Stimulated activated CD4-positive, alpha-beta T cell treated with anti-CD3 and anti-CD28 coated beads, TNF-alpha, amount 100 ng/mL, for 24 hours (primary cell): ENCODE data around the gene ACOT11.

Experiments used
- DNase-seq, 3 experiments: peaks; one replicate each; pipeline ENCODE4 v3.0.0-alpha.2; 2020; ENCODE audit warnings: low read depth in 3 of 3

ACOT11 gene

DNA sequence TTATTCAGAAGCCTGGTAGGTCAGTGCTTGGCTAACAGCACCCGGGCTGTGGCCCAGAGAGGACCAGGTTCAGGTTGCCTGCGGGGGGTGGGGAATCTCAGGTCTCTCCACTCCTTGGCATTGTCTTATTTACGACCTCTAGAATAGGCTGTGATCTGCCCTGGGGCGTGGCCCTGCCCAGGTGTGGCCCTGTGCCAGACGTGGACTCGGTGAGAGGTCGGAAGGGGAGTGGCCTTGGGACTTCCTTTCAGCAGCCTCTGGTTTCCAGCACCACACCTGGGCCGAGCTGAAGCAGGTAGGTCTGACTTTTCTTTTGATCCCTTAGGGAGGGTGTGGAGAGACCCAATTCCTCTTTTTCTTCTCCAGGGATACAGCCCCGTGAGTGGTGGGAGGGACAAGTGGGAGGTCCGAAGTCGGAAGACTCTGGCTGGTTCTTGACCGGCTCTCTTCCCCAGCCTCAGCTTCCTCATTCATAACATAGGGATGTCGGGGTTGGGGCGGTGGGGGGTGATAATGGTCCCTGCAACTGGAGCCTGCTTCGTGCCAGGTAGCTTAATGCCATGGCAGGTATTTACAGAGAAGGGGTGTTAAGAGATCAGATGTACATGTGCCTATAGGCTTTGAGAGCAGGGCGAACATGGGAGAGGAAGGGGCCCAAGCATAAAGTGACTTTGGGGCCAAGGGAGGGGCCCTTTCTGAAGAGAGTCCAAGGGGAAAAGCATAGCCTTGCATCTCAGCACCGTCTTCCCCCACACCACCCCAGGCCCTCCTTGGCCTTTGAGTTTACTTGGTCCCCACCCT, 16.5 kb downstream of the ACOT11 start:
- DNase-seq = no peak

DNA sequence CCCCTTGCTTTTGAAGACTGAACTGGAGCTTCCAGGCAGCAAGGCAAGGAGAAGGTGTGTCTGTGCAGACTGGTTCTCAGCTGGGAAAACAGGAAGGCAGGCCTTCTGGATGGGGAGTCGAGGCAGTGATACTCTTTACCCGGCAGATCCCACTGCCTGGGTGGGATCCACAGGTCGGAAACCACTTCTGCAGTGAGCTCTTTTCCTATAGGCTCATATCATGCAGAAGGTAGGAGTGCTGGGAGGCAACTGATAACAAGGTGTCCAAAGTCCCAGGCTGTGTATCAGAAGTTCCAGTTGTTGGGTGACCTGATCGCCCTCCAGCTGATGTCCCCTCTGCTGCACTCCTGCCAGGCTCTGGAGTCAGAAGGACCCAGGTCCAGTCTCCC, 17.1 kb downstream of the ACOT11 start:
- DNase-seq = no peak

DNA sequence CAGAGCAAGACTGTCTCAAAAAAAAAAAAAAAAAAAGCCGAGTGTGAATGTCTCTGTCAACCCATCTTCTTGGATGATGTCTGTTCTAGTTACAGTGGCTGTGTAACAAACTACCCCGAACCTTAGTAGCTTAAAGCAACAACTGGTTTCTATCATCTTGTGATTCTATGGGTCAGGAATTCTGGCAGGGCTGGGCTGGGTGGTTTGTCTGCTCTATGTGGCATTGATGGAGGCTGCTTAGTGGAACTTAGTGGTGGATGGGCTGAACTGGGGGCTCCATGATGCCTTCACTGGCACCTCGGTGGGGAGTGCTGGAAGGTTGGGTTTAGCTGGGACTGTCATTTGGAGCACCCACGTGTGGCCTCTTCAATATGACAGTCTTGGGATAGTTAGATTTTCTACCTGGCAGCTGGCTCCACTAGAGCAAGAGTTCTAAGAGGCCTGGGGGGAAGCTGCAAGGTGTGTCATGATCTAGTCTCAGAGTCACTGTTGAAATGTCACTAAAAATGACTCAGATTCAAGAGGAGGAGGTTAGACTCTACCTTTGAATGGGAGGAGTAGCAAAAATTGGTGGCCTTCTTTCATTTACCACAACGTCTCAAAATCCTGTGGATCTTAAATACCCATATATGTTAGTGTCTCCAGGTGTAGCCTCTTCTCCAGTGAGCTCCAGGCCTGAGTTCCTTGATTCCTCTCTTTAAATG, 18.6 kb downstream of the ACOT11 start:
- DNase-seq = no peak

DNA sequence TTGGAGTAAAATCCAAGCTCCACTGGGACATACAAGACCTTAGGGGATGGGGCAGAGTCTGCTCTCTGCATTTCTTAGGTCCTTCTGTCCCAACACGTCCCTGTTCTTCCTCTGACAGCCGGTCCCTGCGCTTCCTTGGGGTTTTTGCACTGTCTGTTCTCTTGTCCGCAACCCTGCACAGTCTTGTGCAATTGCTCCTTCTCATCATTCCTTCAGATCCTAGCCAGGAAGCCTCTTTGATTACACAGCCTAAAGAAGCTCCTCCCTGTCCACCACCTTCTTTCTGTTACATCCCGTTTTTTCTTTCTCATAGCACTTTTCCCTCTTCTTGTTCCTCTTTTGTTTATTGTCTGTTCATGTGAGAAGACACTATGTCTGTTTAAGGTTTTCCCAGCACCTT, 19.9 kb downstream of the ACOT11 start:
- no peak for DNase-seq

DNA sequence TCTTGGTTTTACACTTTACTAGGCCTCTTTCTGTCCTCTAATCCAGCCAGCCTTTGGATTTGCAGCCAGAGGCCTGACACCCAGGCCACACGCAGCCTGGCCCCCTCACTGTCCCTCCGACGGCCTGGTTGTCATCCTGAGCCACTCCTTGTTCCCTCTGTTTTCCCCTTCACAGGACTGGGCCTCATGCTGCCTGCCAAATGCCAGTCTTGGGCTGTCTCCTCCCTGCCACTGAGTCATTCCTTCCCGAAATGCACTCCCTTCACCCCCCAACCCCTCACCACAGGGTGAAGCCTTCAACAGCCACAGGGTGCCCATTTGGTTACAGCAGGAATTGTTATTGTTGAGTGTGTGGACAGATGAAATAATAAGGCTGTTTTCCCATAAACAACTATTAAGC, 21.3 kb downstream of the ACOT11 start:
- no peak for DNase-seq

DNA sequence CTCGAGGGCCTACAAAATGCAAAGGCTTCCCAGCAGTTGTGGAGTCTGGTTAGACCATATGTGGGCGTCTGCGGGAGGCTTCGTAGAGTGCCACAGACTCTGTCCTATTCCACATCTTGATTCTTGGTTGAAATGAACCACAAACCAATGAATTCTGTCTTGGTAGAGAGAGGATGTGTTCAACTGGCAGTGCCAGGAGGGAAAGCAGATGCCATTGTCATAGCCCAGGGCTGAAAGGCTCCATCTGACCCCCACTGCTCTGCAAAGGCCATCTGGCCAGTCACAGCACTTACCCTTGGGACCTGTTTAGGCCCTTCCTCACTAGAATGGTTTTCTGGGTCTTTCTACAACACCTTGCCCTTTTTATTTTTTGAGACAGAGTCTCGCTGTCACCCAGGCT, 22.1 kb downstream of the ACOT11 start:
- DNase-seq = no peak

DNA sequence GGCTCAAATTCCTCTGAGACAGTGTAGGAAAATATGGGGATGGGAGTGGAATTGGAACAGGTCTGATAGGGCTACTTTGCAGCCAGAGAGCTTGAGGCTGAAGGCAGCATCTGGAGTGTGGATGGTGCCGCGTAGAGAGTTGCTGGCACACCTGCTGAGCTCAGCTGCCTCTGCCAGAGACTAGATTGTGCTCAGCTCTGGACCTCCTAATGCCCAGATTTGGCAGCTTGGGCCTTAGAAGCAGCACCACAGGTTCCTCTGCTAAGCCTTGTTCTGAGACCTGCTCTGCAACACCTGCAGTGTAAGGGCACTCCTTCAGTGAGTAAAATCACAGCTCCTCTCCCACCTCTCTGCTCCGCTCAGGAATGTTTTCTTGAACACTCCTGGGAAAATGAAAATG, 23.3 kb downstream of the ACOT11 start:
- DNase-seq = no peak

DNA sequence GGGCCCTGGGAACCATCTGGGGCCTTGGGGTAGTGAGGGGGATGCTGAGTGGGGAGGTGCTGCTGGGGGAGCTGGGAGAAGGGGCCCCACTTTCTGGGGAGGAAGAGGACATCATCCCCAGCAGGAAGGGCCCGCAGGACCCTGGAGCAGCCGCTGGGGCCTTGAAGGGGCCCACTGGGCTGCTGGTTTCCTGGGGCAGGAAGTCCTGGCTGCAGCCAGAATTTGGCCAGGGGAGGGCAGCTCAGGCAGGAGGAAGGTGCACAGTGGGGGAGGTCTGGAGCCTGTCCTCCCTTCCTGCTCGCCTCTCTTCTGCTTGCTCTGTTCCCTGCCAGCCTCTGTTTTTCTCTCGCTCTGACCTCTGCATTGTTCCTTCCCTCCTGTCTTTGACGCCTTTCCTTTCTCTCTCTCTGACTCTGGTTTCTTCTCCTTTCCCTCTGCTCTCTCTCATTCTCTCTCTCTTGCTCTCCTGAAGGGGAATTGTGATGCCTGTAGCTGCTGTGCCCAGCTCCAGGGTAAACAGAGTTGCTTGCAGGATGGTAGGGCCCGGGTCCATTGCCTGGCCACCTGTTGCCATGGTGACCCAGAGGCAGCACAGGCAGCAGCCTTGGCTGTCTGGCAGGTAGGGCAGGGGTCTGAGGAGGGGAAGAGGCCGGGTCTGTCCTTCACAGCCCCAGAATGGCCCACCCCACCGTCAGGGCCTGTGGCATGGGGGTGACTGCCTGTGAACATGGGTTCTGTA, 23.9 kb downstream of the ACOT11 start:
- DNase-seq = no peak

DNA sequence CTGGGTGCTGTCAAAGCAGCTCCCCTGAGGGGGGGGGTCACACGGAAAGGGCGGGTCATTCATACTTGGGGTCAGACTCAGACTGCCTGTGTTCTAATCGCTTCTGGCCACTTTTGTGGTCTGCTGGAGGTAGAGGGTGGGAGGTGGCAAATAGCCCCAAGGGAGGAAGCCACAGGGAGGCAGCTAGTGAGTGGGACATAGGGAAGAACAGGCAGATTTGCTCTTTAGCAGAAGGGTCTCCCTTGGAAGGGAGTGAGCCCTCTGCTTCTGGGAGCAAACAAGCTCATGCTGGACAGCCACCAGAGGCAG, 24.5 kb downstream of the ACOT11 start:
- no peak for DNase-seq

DNA sequence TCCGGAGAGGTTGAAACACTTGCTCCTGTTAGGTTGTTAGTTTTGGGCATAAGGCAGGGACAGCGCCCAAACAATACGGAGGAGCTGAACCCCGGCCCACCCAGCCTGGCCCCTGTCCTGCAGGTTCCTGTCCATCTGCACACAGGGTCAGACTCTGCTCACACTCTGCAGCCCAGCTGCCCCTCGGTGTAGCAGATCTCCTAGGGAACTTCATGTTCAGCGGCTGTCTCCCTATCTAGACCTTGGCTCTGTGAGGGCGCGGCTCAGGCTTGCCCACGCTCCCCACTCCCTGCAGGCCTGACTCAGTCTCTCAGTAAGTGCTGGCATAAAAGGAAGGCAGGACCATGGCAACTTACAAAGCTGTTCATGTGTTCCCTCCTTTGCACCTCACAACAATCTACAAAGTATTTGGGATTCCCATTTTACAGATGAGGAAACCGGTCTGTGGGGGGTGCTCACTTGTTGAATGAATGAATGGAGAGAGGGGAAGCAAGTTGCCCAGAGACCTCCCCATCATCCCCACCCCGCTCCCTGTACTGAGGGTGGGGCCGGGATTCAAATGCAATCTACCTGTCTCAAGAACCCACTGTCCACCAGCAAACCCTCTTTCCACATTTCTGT, 26.2 kb downstream of the ACOT11 start:
- DNase-seq = no peak

DNA sequence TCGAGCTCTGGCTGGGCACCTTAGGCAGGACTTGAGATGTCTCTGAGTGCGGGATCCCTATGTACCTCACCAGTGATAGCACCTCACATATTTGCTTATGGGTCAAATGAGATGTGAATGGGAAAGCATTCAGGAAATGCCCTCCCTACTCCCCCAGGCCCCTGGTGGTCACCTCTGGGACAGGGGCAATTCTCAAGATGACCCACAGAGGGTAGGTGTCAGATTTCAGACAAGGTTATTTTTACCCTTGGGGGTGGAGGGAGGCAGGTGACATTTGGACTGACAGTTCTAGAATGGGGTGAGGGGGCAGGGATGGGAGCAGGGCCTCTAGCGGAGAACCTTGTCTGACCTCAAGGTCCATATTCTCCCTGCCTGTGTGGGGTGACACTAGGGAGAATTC, 27.1 kb downstream of the ACOT11 start:
- DNase-seq = no peak

DNA sequence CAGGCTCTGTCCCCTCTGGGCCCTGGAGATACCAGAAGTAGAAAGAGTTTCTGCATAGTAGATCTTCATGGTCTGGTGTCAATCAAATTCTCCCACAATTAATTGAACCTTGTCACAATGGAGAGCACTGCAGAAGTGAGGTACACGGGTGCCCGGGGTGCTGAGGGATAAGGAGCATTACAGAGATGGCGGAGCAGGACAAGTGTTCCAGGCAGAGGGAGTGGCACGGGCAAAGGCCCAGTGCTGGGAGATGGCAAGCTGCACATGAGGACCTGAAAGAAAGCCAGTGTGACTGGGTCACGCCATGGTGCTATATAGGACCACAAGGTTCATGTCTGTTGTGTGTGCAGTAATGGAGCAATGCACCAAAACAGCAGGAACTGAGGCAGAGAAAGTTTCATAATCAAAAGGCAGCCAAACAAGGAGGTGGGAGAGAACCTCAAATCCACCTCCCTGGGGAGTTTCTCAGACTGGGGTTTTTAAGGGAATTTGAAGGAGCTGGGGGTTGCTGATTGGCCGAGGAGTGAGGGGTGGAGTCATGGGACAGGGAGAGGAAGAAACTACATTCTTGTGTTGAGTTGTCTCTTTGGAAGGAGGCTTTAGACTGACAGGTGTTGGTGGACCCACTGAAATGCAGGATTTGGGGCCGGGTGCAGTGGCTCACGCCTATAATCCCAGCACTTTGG, 27.7 kb downstream of the ACOT11 start:
- no peak for DNase-seq

DNA sequence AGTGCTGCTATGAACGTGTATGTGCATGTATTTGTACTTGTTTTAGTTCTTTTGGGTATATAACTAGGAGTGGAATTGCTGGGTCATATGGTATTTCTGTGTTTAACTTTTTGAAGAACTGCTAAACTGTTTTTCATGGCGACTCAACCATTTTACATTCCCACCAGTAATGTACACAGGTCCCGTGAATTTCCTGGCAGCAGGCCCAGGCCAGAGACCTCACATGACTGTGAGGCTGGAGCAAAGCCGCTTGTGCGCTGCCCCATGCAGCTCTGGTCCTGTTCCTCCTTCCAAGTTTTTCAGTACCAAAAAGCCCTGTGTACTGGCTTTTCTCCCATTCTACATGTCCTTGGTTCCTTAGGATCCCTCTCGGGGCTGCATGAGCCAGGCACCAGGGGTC, 29.6 kb downstream of the ACOT11 start:
- DNase-seq = no peak

DNA sequence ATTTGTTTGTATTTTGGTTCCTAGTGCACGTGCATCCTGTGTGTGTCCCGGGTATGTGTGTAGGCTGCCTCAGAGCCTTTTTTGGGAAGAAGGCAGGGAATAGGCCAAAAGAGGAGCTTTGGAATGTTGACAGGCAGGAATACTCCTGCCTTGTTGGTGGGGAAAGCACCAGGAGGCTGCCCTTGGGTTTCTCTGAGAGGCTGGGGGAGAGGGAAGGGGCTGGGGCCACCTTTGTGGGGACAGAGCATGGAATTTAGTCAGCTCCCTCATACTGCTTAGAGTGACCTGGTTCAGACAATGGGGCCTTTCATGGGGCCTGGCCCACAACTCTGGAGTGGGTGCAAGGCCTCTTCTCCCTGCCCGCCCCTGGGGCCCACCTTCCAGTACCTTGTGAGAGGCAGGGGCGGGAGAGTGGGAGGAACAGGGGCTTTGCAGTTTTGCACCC, 31.3 kb downstream of the ACOT11 start:
- no peak for DNase-seq

DNA sequence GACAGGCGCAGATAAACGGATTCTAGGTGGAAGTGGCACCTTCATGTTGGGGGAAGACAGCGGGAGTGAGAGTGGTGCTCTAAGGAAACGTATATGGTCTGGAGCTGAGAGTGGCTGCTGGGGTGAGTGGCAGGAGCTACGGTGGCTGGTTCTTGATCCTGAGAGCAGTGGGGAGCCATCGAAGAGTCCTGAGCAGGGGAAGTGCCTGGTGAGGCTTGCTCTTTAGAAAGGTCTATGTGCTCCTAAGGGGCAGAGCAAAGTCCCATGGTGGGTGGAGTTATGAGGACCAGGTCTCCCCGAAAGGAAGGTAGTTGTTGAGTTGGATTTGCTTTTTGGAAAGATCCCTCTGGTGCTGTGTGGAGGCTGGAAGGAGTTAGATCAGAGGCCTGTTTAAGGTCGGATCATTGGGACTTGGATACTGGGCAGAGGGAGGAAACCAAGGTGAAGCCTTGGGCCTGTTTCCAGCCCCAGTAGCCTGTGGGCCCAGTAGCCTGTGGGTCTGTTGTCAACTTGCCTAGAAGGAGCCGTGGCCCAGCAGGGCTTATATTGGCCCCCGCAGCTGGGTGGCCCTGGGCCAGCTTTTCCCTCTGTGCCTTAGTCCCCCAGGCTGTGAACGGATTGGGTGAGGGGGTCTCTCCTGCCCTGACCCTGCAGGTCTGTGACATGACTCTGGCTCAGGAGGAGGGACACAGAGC, 33.0 kb downstream of the ACOT11 start:
- DNase-seq = no peak

DNA sequence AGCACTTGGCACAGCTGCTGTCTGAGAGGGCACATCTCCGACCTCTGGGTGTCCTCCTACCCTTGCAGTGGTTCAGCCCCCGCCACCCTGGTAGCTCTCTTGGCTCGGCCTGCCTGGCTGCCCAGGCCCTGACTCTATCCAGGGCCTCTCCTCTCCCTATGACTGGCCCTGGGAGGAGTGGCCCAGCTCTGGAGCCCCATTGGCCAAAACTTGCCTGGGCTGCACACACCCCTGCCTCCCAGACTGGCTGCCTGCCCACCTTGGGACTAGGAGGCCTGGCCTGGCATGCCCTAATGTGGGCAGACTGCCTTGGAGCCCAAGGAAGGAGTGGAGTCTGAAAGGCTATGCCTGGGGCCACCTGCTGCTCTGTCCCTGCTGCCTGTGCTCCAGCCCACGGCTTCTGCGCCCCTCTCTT, 33.6 kb downstream of the ACOT11 start:
- DNase-seq = no peak

DNA sequence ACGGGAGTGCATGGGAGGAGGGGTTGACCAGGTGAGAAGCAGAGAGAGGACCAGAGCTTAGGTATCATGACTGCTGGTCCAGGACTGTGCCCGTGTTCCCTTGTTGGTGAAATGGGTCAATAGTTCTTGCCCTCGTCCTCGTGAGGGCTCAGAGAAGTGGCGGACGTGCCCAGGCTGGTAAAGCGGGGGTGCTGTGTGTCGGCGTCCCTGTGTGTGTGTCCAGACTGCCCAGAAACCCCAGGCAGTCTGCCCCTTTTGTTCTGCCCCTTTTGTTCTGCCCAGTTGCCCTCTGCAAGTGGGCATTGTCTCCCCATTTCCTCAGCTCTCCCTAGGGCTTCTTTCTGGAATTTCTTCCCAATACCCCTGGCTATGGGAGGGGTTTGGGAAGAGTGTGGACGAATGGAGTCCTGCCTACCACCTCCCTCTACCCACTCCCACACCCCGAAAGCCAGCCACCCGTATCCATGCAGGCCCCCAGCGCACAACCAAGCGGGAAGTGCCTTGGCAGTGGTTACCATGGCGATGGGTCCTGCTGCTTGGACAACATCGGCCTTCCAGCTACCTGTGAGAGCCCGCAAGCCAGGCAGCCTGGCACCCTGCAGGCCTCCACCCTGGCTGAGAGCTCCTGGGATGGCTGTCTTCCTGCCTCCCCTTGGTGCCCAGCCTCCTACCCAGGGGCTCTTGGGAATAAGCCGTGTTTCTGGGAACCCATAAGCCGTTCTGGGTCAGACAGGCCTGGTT, 34.7 kb downstream of the ACOT11 start:
- DNase-seq = no peak

DNA sequence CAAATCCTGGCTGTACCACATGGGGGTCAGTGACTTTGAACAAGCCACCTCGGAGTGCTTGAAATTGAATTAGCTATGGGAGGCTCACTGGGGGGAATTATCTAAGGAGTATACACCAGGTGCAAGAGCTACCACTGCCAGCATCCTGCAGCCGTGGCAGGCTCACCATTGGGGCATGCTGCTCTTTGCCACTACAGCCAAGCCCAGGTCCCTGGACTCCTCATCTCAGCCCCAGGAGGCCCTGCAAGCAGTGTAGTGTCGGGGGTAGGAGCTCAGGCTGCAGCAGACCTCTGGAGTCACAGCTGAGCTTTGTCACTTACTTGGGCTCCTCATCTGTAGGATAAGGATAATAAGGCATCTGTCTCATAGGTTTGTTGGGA, 35.3 kb downstream of the ACOT11 start:
- no peak for DNase-seq

DNA sequence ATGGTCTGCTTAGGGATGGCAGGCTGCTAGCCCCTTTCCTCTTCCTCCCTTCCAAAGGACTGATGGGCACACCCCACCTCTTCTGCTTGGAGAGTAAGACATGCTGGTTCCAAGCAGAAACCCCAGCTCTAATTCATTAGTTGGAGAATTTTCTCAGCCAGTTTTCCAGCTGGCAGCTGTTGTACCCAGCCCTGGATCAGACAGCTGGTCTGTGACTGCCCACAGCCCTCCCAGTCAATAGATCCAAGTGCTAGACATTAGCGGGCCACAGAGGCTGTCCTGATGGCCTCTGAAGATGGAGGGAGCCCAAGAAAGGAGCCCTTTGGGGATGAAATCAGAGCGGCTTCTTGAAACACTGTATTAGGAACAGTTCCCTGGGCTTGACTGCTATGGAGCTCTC, 35.8 kb downstream of the ACOT11 start:
- DNase-seq = no peak

DNA sequence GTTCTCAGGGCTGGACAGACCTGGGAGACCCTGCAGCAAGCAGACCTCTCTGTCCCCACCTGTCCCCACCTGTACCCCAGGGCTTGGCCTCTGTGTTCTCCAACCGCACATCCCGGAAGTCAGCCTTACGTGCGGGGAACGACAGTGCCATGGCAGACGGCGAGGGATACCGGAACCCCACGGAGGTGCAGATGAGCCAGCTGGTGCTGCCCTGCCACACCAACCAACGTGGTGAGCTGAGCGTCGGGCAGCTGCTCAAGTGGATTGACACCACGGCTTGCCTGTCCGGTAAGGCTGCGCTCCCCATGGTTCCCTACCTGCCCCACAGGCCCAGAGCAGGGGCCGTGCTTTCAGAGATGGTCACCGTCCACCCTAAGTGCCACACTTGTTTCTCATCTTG, 36.5 kb downstream of the ACOT11 start:
- no peak for DNase-seq
